B cell (primary cell): ENCODE results near the gene FSD1.

ENCODE experiments used
- CTCF ChIP-seq: fragments of 200-600 bp; IDR thresholded peaks from one replicate; pipeline ENCODE4 v1.8.0; 2022; ENCODE audit warnings: antibody characterized with exemption, mild to moderate bottlenecking
- EZH2 ChIP-seq: IDR thresholded peaks from 2 replicates; pipeline ENCODE4 v1.6.1; 2012; ENCODE audit warnings: borderline replicate concordance, low read depth, mild to moderate bottlenecking, moderate library complexity, low read length; ENCODE audit not compliant: insufficient read depth, poor library complexity, severe bottlenecking

DNA sequence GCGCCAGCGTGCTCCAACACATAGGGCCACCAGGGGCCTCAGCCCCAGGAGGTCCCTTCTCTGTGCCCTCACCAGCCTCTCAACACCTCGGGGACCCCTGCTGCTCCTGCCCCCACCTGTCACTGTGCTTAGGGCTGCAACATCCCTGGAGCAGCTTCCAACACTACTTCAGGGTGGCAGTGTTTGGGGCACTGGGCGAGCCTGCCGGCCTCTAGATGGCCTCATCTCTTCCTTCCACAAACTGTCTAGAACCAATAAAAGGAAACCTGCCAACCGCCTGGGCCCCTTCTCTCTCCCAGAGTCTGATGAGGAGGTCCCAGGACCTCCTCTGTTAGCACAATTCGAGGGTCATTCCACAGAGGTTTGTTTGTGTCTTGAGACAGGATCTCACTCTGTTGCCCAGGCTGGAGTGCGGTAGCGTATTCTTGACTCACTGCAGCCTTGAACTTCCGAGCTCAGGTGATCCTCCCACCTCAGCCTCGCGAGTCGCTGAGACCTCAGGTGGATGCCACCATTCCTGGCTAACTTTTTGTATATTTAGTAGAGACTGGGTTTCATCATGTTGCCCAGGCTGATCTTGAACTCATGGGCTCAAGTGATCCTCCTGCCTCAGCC lies 35.5 kb upstream of the FSD1 start:
- no peak for TF ChIP-seq CTCF
- no peak for TF ChIP-seq EZH2
